ENCODE results near the gene FMNL3.

The FMNL3 gene

DNA sequence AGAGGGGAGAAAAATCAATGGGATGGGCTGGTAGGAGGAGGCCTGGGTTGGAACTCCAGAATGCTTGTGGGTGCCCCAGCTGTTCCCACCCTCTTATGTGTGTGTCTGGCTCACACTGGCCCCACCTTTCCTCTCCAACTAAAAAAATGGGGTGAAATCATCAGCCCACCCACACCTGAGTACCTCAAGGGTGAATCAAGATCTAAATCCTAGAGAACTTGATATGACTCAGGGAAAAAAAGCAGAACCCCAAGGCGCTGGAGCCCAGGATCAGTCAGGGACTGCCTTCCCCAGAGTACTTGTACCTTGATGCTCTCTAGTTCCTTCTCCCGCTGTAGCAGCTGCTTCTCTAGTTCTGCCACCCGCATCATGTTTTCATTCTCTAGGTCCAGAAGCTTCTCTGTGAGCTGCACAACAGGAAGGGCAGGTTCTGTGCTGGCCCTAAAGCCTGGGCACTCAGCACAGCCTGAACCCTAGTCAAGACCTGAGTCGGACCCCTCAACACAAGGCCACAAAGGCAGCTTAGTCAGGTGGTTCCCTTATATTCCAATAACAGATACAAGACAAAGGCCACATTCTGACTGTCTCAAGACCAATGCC lies 54.2 kb downstream of the FMNL3 start:
- DNase-seq (ENCODE audit: low read depth in 2 of 2), result no peak

DNA sequence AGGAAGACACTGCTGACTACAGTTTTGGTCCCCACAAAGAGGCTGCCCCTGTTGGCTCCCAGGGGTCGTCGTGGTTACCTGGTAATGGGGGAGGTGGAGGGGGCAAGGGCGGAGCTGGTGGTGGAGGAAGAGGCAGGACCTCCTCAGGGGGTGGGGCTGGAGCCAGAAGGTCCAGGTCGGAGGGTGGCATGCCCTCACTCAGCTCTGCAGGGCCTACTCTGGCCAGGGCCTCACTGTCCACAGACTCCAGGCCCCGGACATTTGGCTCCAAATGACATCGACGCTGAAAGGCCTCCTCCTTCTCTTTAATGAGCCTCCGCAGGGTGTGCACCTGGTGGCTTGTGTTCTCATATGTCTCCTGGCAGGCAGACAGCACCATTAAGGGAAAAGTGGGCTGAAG lies 55.4 kb downstream of the FMNL3 start:
- DNase-seq (ENCODE audit: low read depth in 2 of 2), result no peak

DNA sequence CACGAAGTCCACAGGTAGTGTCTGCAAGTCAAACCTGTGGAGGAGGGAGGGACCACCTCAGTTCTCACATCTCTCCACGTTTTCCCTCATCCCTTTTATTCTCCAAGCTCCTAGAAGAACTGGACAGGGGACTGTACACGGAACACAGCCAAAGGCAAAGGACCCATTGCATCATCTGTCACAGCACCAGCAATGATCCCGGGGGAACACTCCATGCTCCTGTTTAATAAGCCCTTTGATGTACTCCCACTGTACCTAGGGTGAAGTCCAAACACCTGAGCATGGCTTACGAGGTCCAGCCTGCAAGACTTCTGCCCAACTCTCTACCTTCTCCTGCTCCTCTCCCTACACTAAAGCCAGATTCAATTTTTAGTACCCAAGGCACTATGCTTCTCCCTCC lies 57.3 kb downstream of the FMNL3 start:
- DNase-seq (ENCODE audit: low read depth in 2 of 2), result no peak

DNA sequence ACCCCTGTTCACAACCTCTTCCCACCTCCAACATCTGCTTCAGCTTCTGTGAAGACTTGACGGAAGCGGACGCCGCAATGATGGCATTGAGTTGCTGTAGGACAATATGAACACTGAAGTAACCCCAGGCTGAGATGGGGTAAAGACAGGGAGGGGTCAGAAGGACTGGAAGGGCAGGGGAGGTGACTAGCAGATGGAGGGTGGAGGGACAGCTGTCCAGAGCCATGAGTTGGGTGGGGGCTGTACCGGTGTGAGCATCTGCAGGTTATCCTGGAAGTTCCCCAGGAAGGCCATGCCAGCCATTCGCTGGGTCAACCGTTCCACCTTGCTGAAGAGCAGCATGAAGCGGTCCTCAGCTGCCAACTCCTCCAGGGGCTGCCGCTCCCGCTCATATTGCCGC lies 57.8 kb downstream of the FMNL3 start:
- no peak for DNase-seq (ENCODE audit: low read depth in 2 of 2)

DNA sequence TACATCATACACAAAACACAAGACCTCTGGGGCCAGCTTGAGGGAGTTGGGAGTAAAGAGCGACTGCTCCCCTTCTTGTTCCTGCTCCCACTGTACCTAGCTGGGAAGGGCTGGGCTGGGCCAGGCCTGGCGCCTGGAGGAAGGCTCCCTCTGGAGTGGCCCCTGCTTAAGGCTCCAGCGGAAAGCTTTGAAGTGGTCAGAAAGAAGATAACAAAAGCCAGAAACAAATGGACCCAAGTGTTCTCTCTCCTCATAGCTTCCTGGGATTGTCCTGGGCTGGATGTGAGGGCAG lies 58.5 kb downstream of the FMNL3 start:
- DNase-seq (ENCODE audit: low read depth in 2 of 2), result no peak

DNA sequence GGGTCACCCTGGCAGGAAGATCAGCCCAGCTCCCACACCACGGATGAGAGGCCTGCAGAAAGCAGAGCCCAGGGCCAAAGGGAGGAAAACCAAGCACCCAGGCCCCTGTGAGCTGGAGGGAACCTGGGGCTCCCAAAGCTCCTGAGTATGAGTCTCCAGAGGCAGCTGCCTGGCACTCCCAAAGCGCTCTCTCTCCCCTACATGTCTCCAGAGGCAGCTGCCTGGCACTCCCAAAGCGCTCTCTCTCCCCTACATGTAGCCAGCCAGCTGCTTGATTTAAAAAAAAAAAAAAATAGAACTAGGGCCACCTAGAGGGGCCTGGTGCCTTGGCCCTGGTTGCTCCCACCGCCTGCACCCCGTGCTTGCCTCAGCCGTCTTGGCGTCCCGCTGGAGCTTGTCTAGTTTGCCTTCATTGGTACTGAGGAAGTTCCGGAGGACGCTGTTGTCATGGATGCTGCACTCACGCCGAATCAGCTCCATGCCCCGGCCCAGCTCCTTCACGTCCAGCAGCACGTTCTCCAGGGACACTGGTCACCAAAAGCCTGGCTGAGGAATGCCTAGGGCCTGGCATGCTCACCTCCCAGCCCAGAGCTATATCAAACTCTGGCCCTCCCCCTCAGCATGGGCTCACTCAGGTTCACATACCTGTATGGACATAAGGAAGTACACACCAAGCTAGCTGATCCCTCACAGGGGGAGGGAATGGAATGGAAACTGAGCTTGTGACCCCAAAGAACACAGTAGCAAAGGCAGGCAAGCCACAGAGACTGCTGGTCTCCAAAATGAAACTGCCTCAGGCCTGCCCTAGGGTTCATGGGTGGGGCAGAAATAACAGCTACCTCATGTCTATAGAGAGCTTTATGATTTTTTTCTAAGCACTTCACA lies 59.1 kb downstream of the FMNL3 start:
- DNase-seq (ENCODE audit: low read depth in 2 of 2), result no peak

DNA sequence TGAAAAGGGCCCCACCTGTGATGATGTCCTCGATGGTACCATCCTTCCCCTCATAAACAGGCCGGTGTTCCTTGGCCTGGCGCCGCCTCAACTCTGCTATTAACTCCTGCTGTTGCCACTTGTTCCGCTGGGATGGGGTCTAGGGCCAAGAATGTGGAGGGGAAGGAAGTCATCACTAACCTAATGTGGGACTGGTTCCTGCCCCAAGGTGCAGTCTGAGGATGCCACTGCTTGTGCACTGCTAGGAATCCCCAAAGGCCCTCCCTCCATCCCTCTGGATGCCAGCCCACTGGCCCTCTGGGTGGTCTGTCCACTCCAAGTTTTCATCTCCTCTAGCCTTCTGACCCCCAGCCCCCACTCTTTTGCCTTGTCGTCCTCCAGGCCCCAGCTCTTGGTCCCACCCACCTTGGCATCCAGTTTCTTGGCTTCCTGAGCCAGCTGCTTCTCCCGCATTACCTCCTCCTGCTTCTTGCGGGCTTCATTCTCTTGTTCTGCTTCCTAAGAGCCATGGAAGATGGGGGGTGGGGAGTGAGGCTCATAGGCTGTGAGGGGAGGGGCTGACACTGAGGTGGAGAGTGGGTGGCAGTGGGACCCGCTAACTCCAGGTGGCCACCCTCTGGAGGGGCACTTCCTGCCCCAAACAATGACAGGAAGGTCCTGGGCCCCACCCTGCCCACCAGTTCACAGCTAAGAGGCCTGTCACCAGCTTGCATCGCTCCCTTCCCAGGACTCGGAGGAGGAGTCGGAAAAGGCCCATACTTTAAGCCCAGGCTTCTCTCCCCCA lies 60.1 kb downstream of the FMNL3 start:
- no peak for DNase-seq (ENCODE audit: low read depth in 2 of 2)

DNA sequence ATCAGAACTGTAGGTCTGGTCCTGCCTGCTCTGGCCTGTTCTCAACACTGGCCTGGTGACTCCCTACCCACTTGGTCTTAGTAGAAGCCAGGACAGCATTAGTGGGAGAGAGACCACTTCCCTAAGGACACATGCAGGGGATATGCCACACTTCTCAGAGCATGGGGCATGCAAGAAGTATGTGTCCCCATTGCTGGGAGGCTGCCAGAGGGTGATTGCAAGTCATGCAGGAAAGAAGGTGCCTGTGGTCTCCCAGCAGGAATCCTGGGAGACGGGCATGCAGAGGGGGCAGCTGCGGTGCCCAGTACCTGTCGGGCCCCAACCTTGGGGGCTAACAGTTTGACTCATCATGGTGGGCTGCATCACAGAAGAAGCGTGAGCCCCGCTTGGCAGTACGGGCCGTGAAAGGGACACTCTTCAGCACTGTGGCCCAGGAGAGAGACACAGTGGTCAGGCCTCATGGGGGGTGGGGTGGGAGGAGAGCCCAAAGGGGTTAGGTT lies 60.8 kb downstream of the FMNL3 start:
- no peak for DNase-seq (ENCODE audit: low read depth in 2 of 2)

DNA sequence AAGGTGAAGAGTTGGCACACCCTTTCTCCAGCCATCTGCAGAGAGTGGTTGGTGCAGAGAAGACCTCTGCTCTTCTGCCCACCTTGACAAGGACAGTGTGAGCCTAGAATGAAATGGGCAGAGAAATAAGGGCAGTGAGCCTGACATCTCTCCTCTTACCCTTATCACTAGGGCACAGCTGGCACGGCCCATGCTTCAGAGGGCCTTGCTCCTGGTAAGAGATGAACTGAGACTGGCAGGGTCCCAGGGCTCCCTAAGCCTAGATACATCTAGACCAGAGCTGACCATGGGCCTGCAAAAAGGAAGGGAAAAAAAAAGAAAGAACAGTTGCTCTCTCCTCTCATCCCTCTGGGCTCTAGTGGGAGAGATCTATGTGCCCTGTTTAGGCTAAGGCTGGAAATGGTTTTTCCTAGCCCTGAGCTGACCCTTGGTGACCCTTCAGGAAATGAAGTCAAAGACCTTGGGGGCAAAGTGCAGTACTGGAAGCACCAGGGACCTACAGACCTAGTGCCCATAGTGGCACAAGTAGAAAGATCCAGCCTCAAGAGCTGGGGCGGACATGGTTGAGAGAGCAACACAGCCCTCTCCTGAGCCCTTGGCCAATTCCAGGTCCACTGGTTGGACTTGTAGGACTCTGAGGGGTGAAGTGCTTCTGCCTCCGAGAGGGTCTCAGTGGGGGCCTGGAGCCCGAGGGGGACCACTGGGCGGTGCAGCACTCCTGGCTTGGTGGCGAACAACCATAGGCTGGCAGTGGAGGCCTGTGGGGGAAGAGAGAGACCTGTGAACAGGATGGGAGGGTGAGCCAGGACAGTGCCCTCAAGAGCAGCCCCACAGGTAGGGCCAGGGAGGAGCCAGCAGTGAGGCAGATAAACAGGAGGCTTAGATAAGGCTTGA lies 61.8 kb downstream of the FMNL3 start:
- DNase-seq (ENCODE audit: low read depth in 2 of 2), result no peak

DNA sequence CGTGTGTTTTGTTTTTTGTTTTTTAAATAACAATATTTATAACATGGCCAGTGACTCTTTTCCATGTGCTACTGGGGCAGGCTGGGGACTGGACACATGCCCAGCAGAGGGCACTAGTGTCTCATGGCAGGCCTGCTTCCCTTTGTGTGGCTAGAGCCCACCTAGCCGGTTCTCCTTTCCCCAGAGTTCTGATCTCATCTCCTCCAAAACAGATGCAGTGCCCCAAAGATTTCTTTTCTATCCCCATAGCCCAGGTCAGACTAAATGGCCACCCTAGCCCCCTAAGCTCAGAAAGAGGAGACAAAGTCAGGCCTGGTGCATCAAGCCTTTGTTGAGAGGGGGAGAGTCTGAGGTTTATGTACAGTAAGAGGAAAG lies 62.6 kb downstream of the FMNL3 start:
- peak; percentile 66 to 69 for DNase-seq (ENCODE audit: low read depth in 2 of 2)

DNA sequence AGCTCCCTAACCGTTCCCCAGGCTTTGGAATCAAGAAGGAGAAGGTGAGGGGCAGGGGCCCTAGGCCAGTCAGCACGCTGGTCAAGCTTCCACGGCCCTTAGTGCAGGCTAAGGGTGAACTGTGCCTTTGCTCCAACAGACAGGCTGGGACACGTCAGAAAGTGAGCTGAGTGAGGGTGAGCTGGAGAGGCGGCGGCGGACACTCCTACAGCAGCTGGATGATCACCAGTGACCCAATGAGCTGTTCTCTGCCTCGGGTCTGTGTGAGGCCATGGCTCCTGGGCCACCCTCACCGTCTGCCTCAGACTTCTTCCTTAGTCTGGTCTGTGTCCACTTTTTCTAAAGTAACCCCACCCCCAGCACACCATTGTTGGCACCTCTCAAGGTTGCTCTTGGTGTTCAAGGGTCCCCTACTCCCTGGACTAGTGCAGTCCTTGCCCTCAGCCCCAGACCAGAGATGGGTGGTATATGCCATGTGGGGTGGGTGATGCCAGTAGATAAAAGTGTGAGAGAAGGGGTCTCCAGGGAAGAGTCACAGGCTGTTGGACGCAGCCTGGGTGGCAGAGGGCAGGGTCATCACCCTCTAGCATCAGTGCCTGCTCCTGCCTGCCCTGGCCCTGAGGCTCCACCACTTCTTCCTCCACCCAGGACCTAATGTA lies 63.1 kb downstream of the FMNL3 start:
- DNase-seq (ENCODE audit: low read depth in 2 of 2), result no peak

DNA sequence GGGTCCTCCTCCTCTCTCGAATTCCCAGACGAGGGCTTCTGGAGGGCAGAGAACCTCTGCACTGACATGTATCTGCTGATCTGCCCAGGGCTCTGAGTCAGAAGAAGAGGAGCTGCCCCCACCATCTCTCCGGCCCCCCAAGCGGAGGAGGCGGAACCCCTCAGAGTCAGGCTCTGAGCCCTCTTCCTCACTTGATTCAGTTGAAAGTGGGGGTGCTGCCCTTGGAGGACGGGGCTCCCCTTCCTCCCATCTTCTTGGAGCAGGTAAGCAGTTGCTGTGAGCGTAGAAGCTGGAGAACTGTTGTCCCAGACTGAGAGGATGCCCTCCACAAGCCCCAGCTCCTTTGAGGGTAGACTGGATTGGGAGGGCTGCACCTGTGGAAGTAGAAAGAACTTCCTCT lies 64.1 kb downstream of the FMNL3 start:
- DNase-seq (ENCODE audit: low read depth in 2 of 2), result no peak

DNA sequence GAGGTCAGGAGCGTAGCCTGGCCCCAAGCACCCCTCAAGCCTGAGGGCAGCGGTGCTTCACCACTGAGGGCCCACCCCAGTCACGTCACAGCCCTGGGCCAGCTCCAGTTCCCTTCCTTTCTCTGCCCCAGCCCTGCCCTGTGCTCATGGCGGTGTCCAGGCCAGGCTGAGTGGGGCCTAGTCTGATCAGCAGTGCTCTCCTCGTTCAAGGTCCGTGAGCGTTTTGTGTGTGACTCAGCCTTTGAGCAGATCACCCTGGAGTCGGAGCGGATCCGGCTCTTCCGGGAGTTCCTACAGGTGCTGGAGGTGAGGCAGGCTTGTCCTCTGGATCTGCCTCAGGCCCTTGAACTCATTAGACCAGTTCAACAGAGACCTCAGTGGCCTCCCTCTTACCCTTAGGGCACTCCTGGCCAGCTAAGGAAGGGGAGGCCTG lies 64.8 kb downstream of the FMNL3 start:
- DNase-seq (ENCODE audit: low read depth in 2 of 2), result no peak

DNA sequence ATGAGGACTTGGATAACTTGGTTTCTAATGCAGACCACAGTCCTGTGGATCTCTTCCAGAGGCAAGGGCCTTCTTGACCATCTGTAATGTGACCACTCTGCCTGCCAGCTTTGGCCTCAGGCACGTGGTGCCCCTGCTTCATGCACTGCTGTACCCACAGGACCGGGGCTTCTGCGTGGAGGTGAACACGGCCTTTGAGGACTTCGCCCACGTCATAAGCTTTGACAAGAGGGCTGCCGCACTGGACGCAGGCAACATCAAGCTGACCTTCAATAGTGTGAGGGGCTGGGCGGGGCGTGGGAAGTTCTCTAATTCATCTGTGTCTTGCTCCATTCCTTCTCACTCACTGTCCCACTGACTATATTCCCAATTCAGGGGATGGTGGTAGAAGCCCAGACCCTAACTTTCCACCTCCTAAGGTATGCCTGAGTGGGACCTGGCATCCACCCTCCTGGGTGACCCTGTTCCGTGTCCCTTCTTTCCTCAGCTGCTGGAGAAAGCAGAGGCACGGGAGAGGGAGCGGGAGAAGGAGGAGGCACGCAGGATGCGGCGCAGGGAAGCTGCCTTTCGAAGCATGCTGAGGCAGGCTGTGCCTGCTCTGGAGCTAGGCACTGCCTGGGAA lies 65.3 kb downstream of the FMNL3 start:
- no peak for DNase-seq (ENCODE audit: low read depth in 2 of 2)

DNA sequence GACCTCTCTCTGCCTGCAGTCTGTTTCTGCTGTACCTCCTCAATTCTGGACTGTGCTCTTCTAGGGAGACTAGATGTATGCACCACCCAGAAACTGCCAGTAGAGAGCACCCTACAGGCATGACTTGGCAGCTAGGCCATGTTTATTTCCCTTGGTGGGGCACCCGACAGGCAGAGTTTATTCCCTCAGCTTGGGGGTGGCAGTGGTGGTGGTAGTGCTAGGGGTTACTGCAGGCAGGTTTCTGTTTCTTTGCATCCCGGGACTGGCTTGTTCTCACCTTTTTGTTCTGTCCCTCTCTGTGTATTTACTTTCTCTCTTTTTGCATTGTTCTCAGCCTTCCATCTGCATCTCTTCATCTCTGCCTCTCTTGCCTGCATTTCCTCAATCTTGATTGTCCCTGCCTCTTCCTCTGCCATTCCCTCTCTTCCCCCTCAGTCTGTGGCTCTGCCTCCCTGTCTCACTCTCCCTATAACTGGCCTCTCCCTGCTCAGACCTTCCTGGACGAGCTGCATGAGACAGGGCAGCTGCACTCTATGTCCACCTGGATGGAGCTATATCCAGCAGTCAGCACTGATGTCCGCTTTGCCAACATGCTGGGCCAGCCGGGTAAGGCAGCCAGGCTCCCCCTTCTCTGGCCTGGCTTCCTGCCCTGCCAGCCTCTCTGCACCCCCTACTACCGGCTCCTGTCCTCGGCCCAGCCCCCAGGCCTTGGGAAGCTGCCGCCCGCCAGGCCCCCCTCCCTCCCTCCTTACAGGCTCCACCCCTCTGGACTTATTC lies 70.0 kb downstream of the FMNL3 start:
- DNase-seq (ENCODE audit: low read depth in 2 of 2), result no peak

DNA sequence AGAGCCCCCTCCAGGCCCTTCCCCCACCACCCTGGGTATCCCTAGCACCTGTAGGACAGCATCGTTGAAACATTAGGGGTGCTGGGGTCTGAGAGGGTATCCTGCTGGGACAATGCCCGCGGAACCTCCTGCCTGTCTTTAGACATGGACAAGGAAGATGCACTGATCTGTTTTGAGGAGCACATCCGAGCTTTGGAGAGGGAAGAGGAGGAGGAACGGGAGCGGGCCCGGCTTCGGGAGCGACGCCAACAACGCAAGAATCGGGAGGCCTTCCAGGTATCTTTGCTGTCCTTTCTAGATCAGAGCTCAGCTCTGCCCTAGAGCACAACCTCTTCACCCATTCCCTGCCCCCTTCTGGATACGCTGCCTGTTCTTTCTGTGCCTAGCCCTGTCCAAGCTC lies 70.6 kb downstream of the FMNL3 start:
- DNase-seq (ENCODE audit: low read depth in 2 of 2), result no peak

DNA sequence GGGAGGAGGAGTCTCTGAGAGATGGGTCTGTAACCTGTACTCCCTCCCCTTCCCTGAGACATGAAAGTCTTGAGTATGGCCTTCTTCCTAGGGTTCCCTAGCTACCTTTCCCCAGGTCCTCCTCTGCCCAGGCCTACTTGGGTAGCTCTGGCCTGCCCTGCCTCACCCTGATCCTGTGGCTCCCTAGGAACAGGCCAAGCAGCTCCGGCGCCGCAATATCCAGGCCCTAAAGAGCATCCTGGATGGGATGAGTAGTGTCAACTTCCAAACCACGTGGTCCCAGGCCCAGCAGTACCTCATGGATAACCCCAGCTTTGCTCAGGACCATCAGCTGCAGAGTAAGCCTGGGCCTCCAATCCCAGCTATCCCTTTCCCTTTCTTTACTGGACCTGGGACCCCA lies 71.5 kb downstream of the FMNL3 start:
- no peak for DNase-seq (ENCODE audit: low read depth in 2 of 2)

DNA sequence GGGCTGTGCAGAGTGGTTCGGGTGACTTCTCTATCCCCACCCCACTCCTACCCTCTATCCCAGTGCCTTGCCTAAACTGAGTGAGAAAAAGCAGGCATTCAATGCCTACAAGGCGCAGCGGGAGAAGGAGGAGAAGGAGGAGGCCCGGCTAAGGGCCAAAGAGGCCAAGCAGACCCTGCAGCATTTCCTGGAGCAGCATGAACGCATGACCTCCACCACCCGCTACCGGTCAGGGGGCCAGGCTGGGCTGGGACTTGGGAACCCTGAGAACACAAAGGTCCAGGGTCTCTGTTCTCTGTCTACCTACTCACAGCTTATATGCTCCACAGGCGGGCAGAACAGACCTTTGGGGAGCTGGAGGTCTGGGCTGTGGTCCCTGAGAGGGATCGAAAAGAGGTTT lies 72.2 kb downstream of the FMNL3 start:
- no peak for DNase-seq (ENCODE audit: low read depth in 2 of 2)

DNA sequence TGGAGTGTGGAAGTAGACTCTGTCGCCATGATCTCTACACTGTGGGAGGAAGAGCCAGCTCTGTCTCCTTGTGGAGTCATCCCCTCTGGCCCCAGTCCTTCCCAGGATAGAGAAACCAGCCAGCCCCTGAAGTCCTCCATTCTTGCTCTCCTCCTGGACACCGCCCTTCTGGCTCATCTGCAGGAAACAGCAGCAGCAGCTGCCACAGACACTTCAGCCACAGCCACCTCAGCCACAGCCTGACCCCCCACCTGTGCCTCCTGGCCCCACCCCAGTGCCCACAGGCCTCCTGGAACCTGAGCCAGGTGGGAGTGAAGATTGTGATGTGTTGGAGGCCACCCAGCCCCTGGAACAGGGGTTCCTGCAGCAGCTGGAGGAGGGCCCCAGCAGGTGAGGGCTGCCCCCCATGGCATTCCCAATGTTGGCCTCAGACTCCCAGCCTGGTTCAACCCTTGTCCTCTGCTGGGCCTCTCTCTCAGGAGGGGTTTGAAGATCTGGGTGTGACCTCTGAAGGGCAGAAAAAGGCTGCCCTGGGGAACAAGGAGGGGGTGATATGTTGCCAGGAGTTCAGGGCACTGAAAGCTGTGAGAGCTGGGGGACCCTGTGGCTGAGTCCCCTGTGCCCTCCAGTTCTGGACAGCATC lies 73.4 kb downstream of the FMNL3 start:
- DNase-seq (ENCODE audit: low read depth in 2 of 2), result no peak
